Stimulated activated CD4-positive, alpha-beta T cell treated with anti-CD3 and anti-CD28 coated beads, TNF-alpha, amount 100 ng/mL, for 24 hours (primary cell): ENCODE data around the gene OR6N1.

Experiments used
- DNase-seq, 3 experiments: peaks; one replicate each; pipeline ENCODE4 v3.0.0-alpha.2; 2020; ENCODE audit warnings: low read depth in 3 of 3

OR6N1 gene

GRCh38 chr1:158771950-158772866 is at the start of gene OR6N1:
TSS of gene OR6N1 (minus strand) at chr1:158772195. CDS start at chr1:158766682, 5,513 bp downstream.
- DNase-seq, result no peak

GRCh38 chr1:158821723-158822122 is 49.7 kb upstream of the OR6N1 start:
- no peak for DNase-seq

GRCh38 chr1:158819461-158820443 is 47.8 kb upstream of the OR6N1 start:
- DNase-seq, result no peak

- DNase-seq, result no peak
Measured at GRCh38 chr1:158818975-158819431, 47.0 kb upstream of the OR6N1 start.

- no peak for DNase-seq
Measured at GRCh38 chr1:158818560-158818959, 46.6 kb upstream of the OR6N1 start.

- no peak for DNase-seq
Measured at GRCh38 chr1:158814970-158815369, 43.0 kb upstream of the OR6N1 start.

- no peak for DNase-seq
Measured at GRCh38 chr1:158813164-158813563, 41.2 kb upstream of the OR6N1 start.

- DNase-seq, result no peak
Measured at GRCh38 chr1:158812336-158812735, 40.3 kb upstream of the OR6N1 start.

GRCh38 chr1:158810311-158810710 is 38.3 kb upstream of the OR6N1 start:
- DNase-seq, result no peak

GRCh38 chr1:158809862-158810261 is 37.9 kb upstream of the OR6N1 start:
- DNase-seq, result no peak

GRCh38 chr1:158809256-158809655 is 37.3 kb upstream of the OR6N1 start:
- no peak for DNase-seq

- no peak for DNase-seq
Measured at GRCh38 chr1:158806916-158807536, 35.0 kb upstream of the OR6N1 start.

GRCh38 chr1:158803678-158804077 is 31.7 kb upstream of the OR6N1 start:
- no peak for DNase-seq

- DNase-seq, result no peak
Measured at GRCh38 chr1:158801396-158801795, 29.4 kb upstream of the OR6N1 start.

- DNase-seq, result no peak
Measured at GRCh38 chr1:158800526-158800925, 28.5 kb upstream of the OR6N1 start.

- no peak for DNase-seq
Measured at GRCh38 chr1:158799689-158800088, 27.7 kb upstream of the OR6N1 start.

GRCh38 chr1:158798531-158798930 is 26.5 kb upstream of the OR6N1 start:
- DNase-seq, result no peak

GRCh38 chr1:158794247-158794646 is 22.3 kb upstream of the OR6N1 start:
- DNase-seq, result no peak

- DNase-seq, result peak in 1 of 3 experiments; percentile 21
Measured at GRCh38 chr1:158793604-158794003, 21.6 kb upstream of the OR6N1 start.

- DNase-seq, result no peak
Measured at GRCh38 chr1:158781104-158781503, 9.1 kb upstream of the OR6N1 start, which contains the start of gene OR6N2. TSS of gene OR6N2 (minus strand) at chr1:158781204. CDS start at chr1:158777635, 3,569 bp downstream.

- DNase-seq, result no peak
Measured at GRCh38 chr1:158754420-158754819, 17.6 kb downstream of the OR6N1 start, which contains the start of gene OR6K6. TSS of gene OR6K6 (plus strand) at chr1:158754720. CDS start at chr1:158754888, 168 bp downstream.
